ENCODE measurements around the gene MRPL4. TPM values are rescaled to one million over a fixed set of nuclear protein-coding genes. Genes with fewer than 3 reads are reported as not detected.

MRPL4 gene
- total RNA-seq, 2 donors from 2014 or later: 66.0 to 69.2 TPM

DNA sequence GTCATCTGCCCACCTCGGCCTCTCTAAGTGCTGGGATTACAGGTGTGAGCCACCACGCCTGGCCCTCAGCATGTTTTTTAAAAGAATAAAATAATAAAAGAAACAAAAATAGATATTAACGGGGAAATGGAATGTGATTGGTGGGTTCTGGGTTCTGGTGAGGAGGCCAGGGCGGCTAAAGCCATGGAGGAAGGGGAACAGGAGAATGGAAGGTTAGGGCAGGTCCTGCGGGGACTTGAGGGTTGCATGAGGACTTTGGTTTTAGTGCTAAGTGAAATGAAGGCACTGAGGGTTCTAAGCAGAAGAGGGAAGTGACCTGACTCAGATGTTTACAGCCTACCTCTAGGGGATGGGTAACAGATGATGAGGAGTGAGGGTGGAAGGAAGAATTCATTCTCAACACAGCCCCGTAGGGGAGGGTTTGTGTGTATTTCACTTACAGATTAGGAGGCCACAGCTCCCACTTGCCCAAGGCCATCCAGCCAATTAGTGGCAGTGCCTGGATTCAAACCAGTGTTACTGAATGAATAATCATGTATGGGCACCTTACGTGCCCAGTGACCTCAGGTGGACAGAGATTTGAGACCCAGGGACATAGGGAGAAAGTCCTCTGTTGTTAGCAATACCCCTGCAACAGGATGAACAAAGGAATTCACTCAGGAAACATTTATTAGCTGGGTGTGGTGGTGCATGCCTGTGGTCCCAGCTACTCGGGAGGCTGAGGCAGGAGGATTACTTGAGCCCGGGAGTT is 6.7 kb upstream of the MRPL4 start:
- Histone ChIP-seq H3K27me3 (ENCODE audit: control insufficient read depth, insufficient read depth, low read length, poor library complexity, severe bottlenecking) (no peaks in the 10 kb centered on the region), H3K36me3 (ENCODE audit: control insufficient read depth, insufficient read depth, low read length) (no peaks in the 10 kb centered on the region), H3K4me1 (ENCODE audit: control insufficient read depth, insufficient read depth, low read length) (no peaks in the 10 kb centered on the region), H3K9me3 (ENCODE audit: control insufficient read depth, low read length) (no peaks in the 10 kb centered on the region), H3K4me3 (ENCODE audit: low read length) (no peak overlapping the region), H3K9ac (ENCODE audit: extremely low read depth, low read length, poor library complexity, severe bottlenecking) (no peak overlapping the region), H3K27ac (ENCODE audit: low read depth, low read length) (no peak overlapping the region)
- no peak for DNase-seq
- no peaks in the 10 kb centered on the region for H3K9me3 Mint-ChIP-seq
- H3K36me3 Mint-ChIP-seq (ENCODE audit: low read depth): no peaks in the 10 kb centered on the region
- TF ChIP-seq, protein P1, sequence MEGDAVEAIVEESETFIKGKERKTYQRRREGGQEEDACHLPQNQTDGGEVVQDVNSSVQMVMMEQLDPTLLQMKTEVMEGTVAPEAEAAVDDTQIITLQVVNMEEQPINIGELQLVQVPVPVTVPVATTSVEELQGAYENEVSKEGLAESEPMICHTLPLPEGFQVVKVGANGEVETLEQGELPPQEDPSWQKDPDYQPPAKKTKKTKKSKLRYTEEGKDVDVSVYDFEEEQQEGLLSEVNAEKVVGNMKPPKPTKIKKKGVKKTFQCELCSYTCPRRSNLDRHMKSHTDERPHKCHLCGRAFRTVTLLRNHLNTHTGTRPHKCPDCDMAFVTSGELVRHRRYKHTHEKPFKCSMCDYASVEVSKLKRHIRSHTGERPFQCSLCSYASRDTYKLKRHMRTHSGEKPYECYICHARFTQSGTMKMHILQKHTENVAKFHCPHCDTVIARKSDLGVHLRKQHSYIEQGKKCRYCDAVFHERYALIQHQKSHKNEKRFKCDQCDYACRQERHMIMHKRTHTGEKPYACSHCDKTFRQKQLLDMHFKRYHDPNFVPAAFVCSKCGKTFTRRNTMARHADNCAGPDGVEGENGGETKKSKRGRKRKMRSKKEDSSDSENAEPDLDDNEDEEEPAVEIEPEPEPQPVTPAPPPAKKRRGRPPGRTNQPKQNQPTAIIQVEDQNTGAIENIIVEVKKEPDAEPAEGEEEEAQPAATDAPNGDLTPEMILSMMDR (conservative IDR thresholded peaks at IDR 0.05): no peak
- no peak overlapping the region for H3K27ac Mint-ChIP-seq
- H3K4me3 Mint-ChIP-seq: no peak overlapping the region
- no peaks in the 10 kb centered on the region for H3K27me3 Mint-ChIP-seq (ENCODE audit: insufficient read depth)
- 84 to 94% methylated on average over 8 of the region's 9 CpGs for WGBS, 2 experiments (ENCODE audit: insufficient coverage in 1 of 2, insufficient read length in 1 of 2)
- peaks cover 4% of the 10 kb centered on the region for H3K4me1 Mint-ChIP-seq

DNA sequence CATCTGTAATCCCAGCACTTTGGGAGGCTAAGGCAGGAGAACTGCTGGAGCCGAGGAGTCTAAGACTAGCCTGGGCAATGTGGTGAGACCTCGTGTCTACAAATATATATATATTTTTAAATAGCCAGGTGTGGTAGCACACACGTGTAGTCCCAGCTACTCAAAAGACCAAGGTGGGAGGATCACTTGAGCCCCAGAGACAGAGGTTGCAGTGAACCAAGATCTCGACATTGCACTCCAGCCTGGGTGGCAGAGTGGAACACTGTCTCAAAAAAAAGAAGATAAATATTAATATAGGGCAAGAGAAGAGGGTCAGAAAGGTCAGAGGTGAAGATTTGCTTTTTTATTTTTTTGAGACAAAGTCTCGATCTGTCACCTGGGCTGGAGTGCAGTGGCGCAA is 5.5 kb upstream of the MRPL4 start:
- no peaks in the 10 kb centered on the region for H3K9me3 ChIP-seq (ENCODE audit: control insufficient read depth, low read length)
- Mint-ChIP-seq H3K27me3 (ENCODE audit: insufficient read depth) (no peaks in the 10 kb centered on the region), H3K4me1 (peaks cover 4% of the 10 kb centered on the region), H3K27ac (no peak overlapping the region), H3K4me3 (no peak overlapping the region), H3K9me3 (no peaks in the 10 kb centered on the region), H3K36me3 (ENCODE audit: low read depth) (no peaks in the 10 kb centered on the region)
- no peaks in the 10 kb centered on the region for H3K4me1 ChIP-seq (ENCODE audit: control insufficient read depth, insufficient read depth, low read length)
- WGBS, 2 experiments (ENCODE audit: insufficient coverage in 1 of 2, insufficient read length in 1 of 2): 93 to 96% methylated on average over 4 to 6 of the region's 6 CpGs
- TF ChIP-seq, protein P1 (conservative IDR thresholded peaks at IDR 0.05): no peak
- no peaks in the 10 kb centered on the region for H3K36me3 ChIP-seq (ENCODE audit: control insufficient read depth, insufficient read depth, low read length)
- no peak for DNase-seq
- no peak overlapping the region for H3K27ac ChIP-seq (ENCODE audit: low read depth, low read length)
- H3K9ac ChIP-seq (ENCODE audit: extremely low read depth, low read length, poor library complexity, severe bottlenecking): no peak overlapping the region
- no peak overlapping the region for H3K4me3 ChIP-seq (ENCODE audit: low read length)
- H3K27me3 ChIP-seq (ENCODE audit: control insufficient read depth, insufficient read depth, low read length, poor library complexity, severe bottlenecking): no peaks in the 10 kb centered on the region

DNA sequence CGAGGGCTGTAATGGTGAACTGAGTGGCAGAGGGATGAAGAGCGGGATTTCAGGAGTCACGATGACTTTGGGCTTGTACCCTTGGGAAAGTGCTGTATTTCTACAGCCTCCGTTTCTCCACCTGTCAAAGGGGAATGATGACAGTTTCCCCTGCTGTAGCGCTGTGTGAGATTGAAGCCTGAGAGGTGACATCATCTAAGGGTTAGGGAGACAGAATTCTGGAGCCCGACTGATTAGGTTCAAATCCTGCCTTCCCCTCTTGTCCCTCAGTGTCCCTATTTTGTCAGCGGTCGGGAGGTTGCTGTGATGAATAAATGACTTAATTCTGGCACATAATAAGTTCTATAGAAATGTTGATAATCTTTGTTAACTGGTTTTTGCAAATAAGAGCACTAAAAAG is 693 bp downstream of the MRPL4 start:
- H3K4me3 ChIP-seq (ENCODE audit: low read length): peak overlapping the region; percentile 96
- Mint-ChIP-seq H3K4me3 (peak overlapping the region; percentile 95), H3K4me1 (peaks cover 5% of the 10 kb centered on the region), H3K9me3 (no peaks in the 10 kb centered on the region), H3K27ac (peak overlapping the region; percentile 99), H3K36me3 (ENCODE audit: low read depth) (peaks cover 33% of the 10 kb centered on the region), H3K27me3 (ENCODE audit: insufficient read depth) (no peaks in the 10 kb centered on the region)
- no peaks in the 10 kb centered on the region for H3K4me1 ChIP-seq (ENCODE audit: control insufficient read depth, insufficient read depth, low read length)
- 14 to 17% methylated on average over 5 to 6 of the region's 8 CpGs for WGBS, 2 experiments (ENCODE audit: insufficient coverage in 1 of 2, insufficient read length in 1 of 2)
- no peaks in the 10 kb centered on the region for H3K9me3 ChIP-seq (ENCODE audit: control insufficient read depth, low read length)
- TF ChIP-seq, protein P1 (conservative IDR thresholded peaks at IDR 0.05): no peak
- no peaks in the 10 kb centered on the region for H3K27me3 ChIP-seq (ENCODE audit: control insufficient read depth, insufficient read depth, low read length, poor library complexity, severe bottlenecking)
- H3K9ac ChIP-seq (ENCODE audit: extremely low read depth, low read length, poor library complexity, severe bottlenecking): peak overlapping the region; percentile 83
- no peak for DNase-seq
- H3K36me3 ChIP-seq (ENCODE audit: control insufficient read depth, insufficient read depth, low read length): peaks cover 27% of the 10 kb centered on the region
- H3K27ac ChIP-seq (ENCODE audit: low read depth, low read length): no peak overlapping the region

Measured in endodermal cell (in vitro differentiated cells).